Lung (tissue), 12 donors: ENCODE data around the gene ACTL6B. TPM values are rescaled to one million over a fixed set of nuclear protein-coding genes. Genes with fewer than 3 reads are reported as not detected.

ENCODE experiments used
- ATAC-seq: fragments of 200-7000 bp; cut with Tn5 transposase; one replicate; pipeline ENCODE4 v1.9.1; 2020; ENCODE audit warnings: moderate number of reproducible peaks; ENCODE audit not compliant: insufficient read depth, low FRiP score
- DNase-seq, 3 donors: peaks; one replicate each; pipeline ENCODE4 v3.0.0-alpha.2; 2013 to 2017
- H3K27ac ChIP-seq, 2 donors: one replicate each; pipeline ENCODE4 v1.5.1; 2013; ENCODE audit warnings: mild to moderate bottlenecking in 2 of 2, moderate library complexity in 2 of 2, control low read depth in 1 of 2, inconsistent platforms in 1 of 2, low read depth in 1 of 2, low read length in 1 of 2
- H3K27me3 ChIP-seq, 3 donors: one replicate each; pipeline ENCODE4 v1.5.1; 2013; ENCODE audit warnings: low read length in 2 of 3; ENCODE audit not compliant: control insufficient read depth in 3 of 3, insufficient read depth in 3 of 3
- H3K36me3 ChIP-seq, 4 donors: one replicate each; pipeline ENCODE4 v1.5.1; 2013; ENCODE audit warnings: low read length in 4 of 4, mild to moderate bottlenecking in 1 of 4, moderate library complexity in 1 of 4; ENCODE audit not compliant: control insufficient read depth in 4 of 4, insufficient read depth in 4 of 4
- H3K4me1 ChIP-seq, 5 donors: one replicate each; pipeline ENCODE4 v1.5.1; 2013; ENCODE audit warnings: low read length in 5 of 5, mild to moderate bottlenecking in 2 of 5, moderate library complexity in 1 of 5; ENCODE audit not compliant: control insufficient read depth in 5 of 5, insufficient read depth in 5 of 5
- H3K4me3 ChIP-seq: one replicate; pipeline ENCODE4 v1.5.1; 2013; ENCODE audit warnings: mild to moderate bottlenecking, control low read depth, moderate library complexity
- H3K9ac ChIP-seq, 2 donors: one replicate each; pipeline ENCODE4 v1.5.1; 2013; ENCODE audit warnings: low read length in 2 of 2, control low read depth in 1 of 2; ENCODE audit not compliant: insufficient read depth in 1 of 2
- H3K9me3 ChIP-seq, 4 donors: one replicate each; pipeline ENCODE4 v1.5.1; 2013; ENCODE audit warnings: low read length in 3 of 4, mild to moderate bottlenecking in 1 of 4, moderate library complexity in 1 of 4; ENCODE audit not compliant: control insufficient read depth in 4 of 4, insufficient read depth in 3 of 4
- WGBS, 2 donors: extraction: QIAGEN DNeasy Blood & Tissue Kit; methylation state at CpG; one replicate each; pipeline ENCODE4 v1.1.7; 2013; 5-methylcytosine and 5-hydroxymethylcytosine counted together
- polyA plus RNA-seq, 2 donors: library from polyadenylated mRNA; stranded (reverse); fragments of 200-250 nt; gene quantifications; one replicate each; pipeline ENCODE4 v1.2.1, GENCODE V29; 2013
- total RNA-seq, 2 donors: library from RNA; depleted of rRNA in 1 of 2; stranded (reverse); fragments of >200 nt in 1 of 2; gene quantifications; one replicate each; pipeline ENCODE4 v1.2.1, GENCODE V29; 2014 to 2021
- TF ChIP-seq, protein P1 (sequence below): IDR thresholded peaks from 2 replicates; pipeline ENCODE4 v1.5.1; 2012; ENCODE audit warnings: mild to moderate bottlenecking; ENCODE audit errors: control extremely low read depth, extremely low read depth
- donor health status: control.
- donor health status: control.
- donor health status: Bipolar disorder and iron deficiency.
- donor health status: healthy.
- donor health status: DM: yes; HTN: yes; CAD: no.

ACTL6B gene
- total and polyA plus RNA-seq, 4 donors: not detected

DNA sequence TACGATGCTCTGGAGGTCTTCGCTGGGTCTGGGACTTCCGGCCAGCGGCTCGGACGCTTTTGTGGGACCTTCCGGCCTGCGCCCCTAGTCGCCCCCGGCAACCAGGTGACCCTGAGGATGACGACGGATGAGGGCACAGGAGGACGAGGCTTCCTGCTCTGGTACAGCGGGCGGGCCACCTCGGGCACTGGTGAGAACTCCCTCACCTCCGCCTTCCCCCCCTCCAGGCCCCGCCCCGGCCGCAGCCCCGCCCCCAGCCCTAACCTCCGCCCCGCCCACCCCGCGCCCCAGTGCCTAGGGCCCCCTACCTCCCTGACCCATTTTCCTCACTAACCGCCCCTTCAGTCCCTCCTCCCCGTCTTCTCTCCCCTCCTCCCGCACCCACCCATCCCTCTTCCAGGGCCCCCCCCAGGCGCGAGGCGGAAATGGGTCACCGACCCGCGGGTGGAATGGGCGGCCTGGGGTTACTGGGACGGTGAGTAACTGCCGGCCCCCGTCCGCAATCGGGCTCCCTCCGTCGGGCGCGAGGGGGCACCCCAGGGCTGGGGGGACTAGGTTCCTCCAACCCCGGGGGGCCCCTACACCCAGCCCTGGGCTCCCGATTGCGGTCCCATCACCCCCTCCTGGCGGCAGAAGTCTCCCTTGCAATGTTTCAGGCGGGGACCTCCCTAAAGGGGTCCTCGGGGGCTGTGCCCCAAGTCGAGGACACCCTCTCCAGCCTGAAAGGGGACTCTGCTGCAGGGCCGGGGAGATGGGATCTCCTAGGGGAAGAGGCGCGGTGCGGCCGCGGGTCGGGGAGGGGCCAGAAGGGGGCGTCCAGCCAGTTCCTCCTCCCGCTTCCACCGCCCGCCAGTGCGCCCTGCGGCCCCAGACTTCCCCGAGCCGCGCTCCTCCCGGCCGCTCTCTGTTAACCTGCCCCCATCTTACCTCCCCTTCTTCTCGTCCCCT lies 51.9 kb downstream of the ACTL6B start:
- no peaks in the 10 kb centered on the region for H3K9me3 ChIP-seq
- H3K27ac ChIP-seq: peak overlapping the region; percentile 52 to 76
- H3K9ac ChIP-seq: no peak overlapping the region
- no peaks in the 10 kb centered on the region for H3K27me3 ChIP-seq
- DNase-seq (peak; percentile 75 to 81 (median 80)), ATAC-seq (peak; percentile 80)
- TF ChIP-seq, protein P1, sequence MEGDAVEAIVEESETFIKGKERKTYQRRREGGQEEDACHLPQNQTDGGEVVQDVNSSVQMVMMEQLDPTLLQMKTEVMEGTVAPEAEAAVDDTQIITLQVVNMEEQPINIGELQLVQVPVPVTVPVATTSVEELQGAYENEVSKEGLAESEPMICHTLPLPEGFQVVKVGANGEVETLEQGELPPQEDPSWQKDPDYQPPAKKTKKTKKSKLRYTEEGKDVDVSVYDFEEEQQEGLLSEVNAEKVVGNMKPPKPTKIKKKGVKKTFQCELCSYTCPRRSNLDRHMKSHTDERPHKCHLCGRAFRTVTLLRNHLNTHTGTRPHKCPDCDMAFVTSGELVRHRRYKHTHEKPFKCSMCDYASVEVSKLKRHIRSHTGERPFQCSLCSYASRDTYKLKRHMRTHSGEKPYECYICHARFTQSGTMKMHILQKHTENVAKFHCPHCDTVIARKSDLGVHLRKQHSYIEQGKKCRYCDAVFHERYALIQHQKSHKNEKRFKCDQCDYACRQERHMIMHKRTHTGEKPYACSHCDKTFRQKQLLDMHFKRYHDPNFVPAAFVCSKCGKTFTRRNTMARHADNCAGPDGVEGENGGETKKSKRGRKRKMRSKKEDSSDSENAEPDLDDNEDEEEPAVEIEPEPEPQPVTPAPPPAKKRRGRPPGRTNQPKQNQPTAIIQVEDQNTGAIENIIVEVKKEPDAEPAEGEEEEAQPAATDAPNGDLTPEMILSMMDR: no peak
- H3K36me3 ChIP-seq: peaks cover 0 to 7% (median 0%) of the 10 kb centered on the region in 4 donors
- H3K4me1 ChIP-seq: peaks cover 0 to 31% (median 5%) of the 10 kb centered on the region in 5 donors
- peak overlapping the region; percentile 50 for H3K4me3 ChIP-seq
- WGBS, 2 donors: 0 to 1% methylated on average over 53 to 70 of the region's 70 CpGs

DNA sequence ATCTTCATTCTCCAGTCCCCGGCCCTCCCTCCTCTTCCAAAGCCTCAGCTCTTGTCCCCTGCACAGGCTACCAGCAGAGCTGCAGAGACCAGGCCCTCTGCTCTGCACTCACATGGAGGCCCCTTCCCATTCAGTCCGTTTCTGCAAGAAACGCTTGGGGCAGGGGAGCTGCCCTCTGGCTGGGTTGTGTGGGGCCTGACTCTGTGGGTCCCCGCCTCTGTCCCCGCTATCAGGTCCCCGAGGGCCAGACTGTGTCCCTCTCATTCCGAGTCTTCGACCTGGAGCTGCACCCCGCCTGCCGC lies 52.6 kb downstream of the ACTL6B start:
- peaks cover 0 to 7% (median 0%) of the 10 kb centered on the region in 4 donors for H3K36me3 ChIP-seq
- ATAC-seq (no peak), DNase-seq (peak; percentile 39 to 62 (median 43))
- 20 to 25% methylated on average over 10 of the region's 10 CpGs for WGBS, 2 donors
- no peaks in the 10 kb centered on the region for H3K27me3 ChIP-seq
- no peaks in the 10 kb centered on the region for H3K9me3 ChIP-seq
- H3K4me3 ChIP-seq: peak overlapping the region; percentile 21
- no peak overlapping the region for H3K9ac ChIP-seq
- H3K4me1 ChIP-seq: peaks cover 0 to 31% (median 5%) of the 10 kb centered on the region in 5 donors
- TF ChIP-seq, protein P1: no peak
- peak overlapping the region; percentile 24 to 50 for H3K27ac ChIP-seq

DNA sequence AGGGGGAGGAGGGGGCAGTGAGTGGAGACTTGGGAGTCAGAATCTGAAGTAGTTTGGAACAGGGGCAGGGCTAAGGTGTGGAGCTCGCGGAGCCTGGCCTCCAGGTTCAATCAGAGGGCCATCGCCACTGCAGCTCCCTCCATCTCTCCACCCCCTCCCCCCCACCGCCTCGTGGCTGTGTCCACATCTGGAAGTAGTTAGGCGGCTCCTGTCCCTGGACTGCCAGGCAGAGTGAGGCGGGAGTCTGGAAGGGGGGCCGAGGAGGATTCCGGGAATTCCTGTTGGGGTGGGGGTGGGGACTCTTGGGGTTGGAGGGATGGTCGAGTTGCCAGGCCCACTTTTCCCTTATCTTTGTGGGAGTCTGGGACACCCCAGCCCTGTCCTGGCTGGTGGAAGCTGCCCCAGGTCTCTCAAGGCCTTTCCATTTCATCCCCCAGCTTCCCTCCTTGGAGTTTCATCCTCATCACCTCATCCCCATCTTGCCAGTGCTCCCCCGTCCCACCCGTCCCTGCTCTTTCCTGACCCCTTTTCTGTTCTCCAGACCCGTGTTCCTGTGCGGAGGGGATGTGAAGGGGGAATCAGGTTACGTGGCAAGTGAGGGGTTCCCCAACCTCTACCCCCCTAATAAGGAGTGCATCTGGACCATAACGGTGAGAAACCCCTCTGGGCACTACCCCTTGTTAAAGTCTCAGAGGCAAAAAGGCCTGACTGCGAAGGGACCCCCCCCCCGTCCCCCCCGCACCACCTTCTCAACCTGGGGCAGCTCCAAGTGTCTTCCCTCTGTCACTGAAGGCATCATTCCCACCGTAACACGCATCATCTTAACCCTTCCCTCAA lies 53.1 kb downstream of the ACTL6B start:
- peaks cover 0 to 31% (median 5%) of the 10 kb centered on the region in 5 donors for H3K4me1 ChIP-seq
- no peak overlapping the region for H3K9ac ChIP-seq
- no peaks in the 10 kb centered on the region for H3K9me3 ChIP-seq
- no peak overlapping the region for H3K4me3 ChIP-seq
- DNase-seq: peak; percentile 93 to 94 (median 93)
- ATAC-seq: no peak
- peaks cover 0 to 5% (median 0%) of the 10 kb centered on the region in 4 donors for H3K36me3 ChIP-seq
- 47 to 72% methylated on average over 20 to 21 of the region's 21 CpGs for WGBS, 2 donors
- peak overlapping the region in 1 of 2 donors; percentile 50 for H3K27ac ChIP-seq
- TF ChIP-seq, protein P1: no peak
- no peaks in the 10 kb centered on the region for H3K27me3 ChIP-seq
